Astrocyte of the spinal cord (primary cell): ENCODE results near the gene CYTH1.

Experiments used
- DNase-seq: peaks from one replicate; pipeline ENCODE4 v3.0.0; 2011; ENCODE audit warnings: low read depth, low spot score
- H3K4me3 ChIP-seq: 2 replicates; pipeline ENCODE4 v1.5.1; 2011; ENCODE audit warnings: low read depth, mild to moderate bottlenecking, low read length, moderate library complexity
- in situ Hi-C: cut with HindIII; loops from 2 replicates; pipeline ENCODE4 v1.10.0; 2017; ENCODE audit warnings: low sequenced_read_pairs
- TF ChIP-seq, protein P1 (sequence below): IDR thresholded peaks from 2 replicates; pipeline ENCODE4 v1.5.1; 2012; ENCODE audit warnings: low read depth, mild to moderate bottlenecking, low read length, inconsistent platforms

The CYTH1 gene

GRCh38 chr17:78669256-78669974 is 112.7 kb downstream of the CYTH1 start:
- in situ Hi-C loops = no loop called here
- no peak for DNase-seq
- TF ChIP-seq, protein P1, sequence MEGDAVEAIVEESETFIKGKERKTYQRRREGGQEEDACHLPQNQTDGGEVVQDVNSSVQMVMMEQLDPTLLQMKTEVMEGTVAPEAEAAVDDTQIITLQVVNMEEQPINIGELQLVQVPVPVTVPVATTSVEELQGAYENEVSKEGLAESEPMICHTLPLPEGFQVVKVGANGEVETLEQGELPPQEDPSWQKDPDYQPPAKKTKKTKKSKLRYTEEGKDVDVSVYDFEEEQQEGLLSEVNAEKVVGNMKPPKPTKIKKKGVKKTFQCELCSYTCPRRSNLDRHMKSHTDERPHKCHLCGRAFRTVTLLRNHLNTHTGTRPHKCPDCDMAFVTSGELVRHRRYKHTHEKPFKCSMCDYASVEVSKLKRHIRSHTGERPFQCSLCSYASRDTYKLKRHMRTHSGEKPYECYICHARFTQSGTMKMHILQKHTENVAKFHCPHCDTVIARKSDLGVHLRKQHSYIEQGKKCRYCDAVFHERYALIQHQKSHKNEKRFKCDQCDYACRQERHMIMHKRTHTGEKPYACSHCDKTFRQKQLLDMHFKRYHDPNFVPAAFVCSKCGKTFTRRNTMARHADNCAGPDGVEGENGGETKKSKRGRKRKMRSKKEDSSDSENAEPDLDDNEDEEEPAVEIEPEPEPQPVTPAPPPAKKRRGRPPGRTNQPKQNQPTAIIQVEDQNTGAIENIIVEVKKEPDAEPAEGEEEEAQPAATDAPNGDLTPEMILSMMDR = no peak
- H3K4me3 ChIP-seq = no peak overlapping the region

DNA sequence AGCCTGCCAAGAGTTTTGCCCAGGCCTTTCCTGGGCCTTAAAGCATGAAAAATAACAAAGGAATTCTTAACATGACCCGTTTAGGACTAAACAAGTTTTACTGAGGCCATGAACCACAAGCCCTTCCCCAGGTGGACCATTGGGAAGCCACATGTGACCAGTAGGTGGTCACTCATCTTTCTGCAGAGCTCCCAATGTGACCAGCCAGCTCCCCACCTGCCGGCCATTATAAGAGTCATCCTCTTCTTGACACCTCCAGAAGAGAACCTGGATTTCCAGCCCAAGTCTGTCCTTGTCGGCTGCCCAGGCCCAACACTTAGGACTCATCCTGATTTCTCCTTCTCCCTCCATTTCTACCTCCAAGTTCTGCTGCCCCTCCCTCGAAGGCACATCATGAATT is 113.2 kb downstream of the CYTH1 start:
- TF ChIP-seq, protein P1 = no peak
- in situ Hi-C loops = no loop called here
- DNase-seq = no peak
- H3K4me3 ChIP-seq = no peak overlapping the region

- no peak for DNase-seq
- TF ChIP-seq, protein P1 = no peak
- no peak overlapping the region for H3K4me3 ChIP-seq
- in situ Hi-C loops = no loop called here
Measured at GRCh38 chr17:78667741-78668640, 114.1 kb downstream of the CYTH1 start.

DNA sequence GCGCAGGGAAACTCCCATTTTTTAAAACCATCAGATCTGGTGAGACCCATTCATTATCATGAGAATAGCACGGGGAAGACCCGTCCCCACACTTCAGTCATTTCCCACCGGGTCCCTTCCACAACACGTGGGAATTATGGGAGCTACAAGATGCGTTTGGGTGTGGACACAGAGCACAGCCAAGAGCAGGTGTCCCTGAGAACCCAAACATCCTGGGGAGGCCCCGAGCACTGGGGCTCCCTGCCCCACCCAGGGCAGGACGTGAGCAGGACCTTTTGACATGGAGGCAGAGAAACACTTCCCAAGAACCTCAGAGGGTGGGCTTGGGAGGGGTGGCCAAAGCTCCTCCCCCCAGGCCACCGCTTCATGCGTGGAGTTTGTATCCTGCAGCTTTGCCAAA is 115.0 kb downstream of the CYTH1 start:
- H3K4me3 ChIP-seq = no peak overlapping the region
- in situ Hi-C loops = no loop called here
- TF ChIP-seq, protein P1 = no peak
- no peak for DNase-seq

- DNase-seq = no peak
- no peak overlapping the region for H3K4me3 ChIP-seq
Measured at GRCh38 chr17:78665952-78666920, 115.8 kb downstream of the CYTH1 start.

More at GRCh38 chr17:78665952-78666920, 115.8 kb downstream of the CYTH1 start:
- TF ChIP-seq, protein P1 = no peak
- in situ Hi-C loops = no loop called here
